HG03097 (cell line): Measurements from ENCODE around the gene TSPAN5.
A peak's percentile ranks its signal among the peaks of the same experiment; 100 is the strongest.

ENCODE experiments used
- ATAC-seq: cut with Tn5 transposase; IDR thresholded peaks from one replicate; pipeline ENCODE4 v1.9.1; 2021; ENCODE audit not compliant: unreplicated experiment, low FRiP score

The TSPAN5 gene

DNA sequence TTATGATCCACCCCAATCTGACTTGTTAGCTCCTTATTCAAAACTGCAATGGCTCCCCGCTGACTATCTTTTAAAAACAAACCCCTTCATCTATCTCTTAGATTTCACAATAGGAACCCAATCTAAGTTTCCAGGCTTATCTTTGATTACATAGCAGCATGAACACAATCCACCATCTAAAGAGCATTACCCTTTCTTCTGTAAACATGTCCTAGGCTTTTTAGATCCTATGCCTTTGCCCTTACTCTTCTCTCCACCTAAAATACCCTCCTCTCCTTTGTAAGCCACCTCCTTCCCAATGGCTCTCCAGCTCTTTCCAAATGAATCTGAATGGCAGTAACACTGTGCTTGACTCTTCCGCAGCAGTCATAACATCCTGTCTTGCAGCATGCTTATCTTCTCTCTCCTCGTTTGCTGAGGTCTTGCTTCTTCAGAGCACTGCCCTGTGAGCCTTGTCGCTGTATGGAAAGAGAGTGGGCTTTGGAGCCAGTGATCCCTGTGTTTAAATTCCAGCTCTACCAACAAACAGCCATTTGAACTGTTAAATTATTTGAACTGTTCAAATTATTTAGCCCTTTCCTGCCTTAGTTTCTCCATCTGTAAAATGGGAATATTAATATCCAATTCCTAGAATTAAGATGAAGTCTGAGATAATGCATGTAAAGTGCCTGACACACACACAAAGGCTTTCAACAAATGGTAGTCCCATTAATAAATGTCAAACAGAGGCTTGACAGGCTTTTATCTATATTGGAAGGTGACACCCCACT, 16.2 kb upstream of the TSPAN5 start:
- ATAC-seq, result no peak

- no peak for ATAC-seq
Measured at GRCh38 chr4:98673978-98674377, 15.6 kb upstream of the TSPAN5 start.

GRCh38 chr4:98673288-98673644, 14.9 kb upstream of the TSPAN5 start:
- no peak for ATAC-seq

- no peak for ATAC-seq
Measured at GRCh38 chr4:98672583-98673287, 14.3 kb upstream of the TSPAN5 start.

DNA sequence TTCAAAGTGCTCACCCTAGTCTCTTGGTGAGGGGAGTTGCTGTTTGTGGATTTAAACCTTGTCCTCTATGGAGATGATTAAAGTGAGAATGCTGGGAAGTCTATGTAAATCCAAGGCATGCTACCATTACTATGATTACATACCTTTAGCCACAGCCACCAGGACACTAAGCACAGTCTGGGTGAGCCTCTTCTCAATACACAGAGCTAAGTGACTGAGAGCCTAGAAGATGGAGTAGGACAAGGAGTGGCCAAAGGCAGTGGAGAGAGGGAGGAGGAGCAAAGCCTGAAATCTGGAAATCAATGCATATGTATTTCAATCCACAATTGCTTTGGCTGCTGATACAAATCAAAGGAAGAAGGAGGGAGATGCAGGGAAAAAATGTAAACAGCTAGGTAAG, 12.7 kb upstream of the TSPAN5 start:
- ATAC-seq, result no peak

GRCh38 chr4:98670186-98670585, 11.8 kb upstream of the TSPAN5 start:
- ATAC-seq, result no peak

GRCh38 chr4:98669577-98669976, 11.2 kb upstream of the TSPAN5 start:
- ATAC-seq, result no peak

DNA sequence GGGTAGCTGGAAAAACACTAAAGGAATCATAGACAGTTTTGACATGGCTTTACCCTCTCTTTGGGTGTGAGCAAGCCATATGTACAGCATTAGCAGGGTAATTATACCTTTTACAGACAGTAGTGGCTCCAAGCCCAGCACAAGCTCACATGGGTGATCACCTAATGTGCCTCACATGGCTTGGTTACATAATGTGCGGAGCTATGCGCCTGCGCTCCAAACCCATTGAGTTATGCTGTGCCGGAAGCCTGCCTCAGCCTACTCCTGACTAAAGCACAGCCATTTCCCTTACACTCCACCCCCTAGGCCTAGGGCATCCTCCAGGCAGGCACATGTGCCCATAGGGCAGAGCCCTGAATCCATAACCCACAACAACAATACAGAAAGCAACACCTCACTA, 6.5 kb upstream of the TSPAN5 start:
- no peak for ATAC-seq

- ATAC-seq, result peak; percentile 68
Measured at GRCh38 chr4:98663226-98664006, 5.0 kb upstream of the TSPAN5 start.

DNA sequence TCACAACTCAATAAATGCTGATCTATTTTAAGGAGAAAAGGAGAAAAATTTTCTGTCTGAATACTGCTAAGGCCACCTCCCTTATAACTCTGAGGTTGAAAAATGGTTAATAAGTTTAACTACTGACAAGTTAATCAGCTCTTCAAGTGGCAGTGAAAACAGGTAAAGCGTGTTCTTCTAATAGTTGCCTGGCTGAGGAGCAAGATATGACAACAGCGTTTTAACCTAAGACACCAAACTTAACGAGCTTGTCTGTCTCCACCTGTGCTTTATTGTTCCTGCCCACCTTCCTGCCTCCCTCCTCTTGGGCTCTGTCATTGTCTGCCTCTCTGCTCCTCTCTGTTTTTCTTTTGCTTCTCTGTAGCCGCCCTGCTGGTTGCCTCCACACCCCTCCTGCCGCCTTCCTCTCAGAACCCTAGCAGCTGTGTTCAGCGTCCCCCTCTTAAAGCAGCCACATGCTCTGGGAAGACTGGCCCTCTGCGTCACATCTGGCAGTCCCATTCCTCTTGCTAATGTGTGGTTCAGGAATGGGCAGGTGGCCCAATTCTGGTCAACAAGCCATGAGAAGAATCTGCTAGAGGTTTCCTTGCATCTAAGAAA, 4.3 kb upstream of the TSPAN5 start:
- ATAC-seq, result peak; percentile 10

GRCh38 chr4:98662055-98662453, 3.6 kb upstream of the TSPAN5 start:
- no peak for ATAC-seq

DNA sequence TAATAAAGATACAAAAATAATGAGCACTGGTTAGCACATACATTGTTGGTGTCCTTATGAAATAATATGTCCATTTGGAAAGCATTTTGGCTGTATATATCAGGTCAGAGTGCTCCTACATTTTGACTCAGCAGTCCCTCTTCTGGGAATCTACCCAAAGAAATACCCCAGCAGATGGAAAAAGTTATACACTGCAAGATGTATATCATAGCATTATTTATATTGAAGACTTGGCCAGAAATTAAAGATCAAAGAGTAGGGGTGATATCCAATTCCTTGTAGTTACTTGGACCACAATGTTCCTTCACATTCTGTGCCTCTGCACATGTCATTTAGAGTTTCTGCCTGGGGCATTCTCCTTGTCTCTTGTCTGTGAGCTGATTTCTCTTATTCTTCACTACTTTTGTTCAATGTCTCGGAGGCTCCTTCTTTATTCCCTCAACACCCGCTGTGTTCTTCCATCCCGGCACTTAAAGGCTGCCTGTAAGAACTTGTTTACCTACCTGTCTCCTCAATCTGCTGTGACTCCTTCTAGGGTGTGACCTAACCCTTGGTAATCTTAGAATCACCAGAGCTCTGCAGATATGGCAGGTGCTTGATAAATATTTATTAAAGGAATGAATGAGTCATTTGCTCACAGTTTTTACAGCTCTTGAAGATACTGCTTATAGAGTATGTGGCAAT, 3.1 kb upstream of the TSPAN5 start:
- no peak for ATAC-seq

GRCh38 chr4:98659741-98660462, 1.5 kb upstream of the TSPAN5 start:
- no peak for ATAC-seq

GRCh38 chr4:98659106-98659592, 738 bp upstream of the TSPAN5 start:
- no peak for ATAC-seq

DNA sequence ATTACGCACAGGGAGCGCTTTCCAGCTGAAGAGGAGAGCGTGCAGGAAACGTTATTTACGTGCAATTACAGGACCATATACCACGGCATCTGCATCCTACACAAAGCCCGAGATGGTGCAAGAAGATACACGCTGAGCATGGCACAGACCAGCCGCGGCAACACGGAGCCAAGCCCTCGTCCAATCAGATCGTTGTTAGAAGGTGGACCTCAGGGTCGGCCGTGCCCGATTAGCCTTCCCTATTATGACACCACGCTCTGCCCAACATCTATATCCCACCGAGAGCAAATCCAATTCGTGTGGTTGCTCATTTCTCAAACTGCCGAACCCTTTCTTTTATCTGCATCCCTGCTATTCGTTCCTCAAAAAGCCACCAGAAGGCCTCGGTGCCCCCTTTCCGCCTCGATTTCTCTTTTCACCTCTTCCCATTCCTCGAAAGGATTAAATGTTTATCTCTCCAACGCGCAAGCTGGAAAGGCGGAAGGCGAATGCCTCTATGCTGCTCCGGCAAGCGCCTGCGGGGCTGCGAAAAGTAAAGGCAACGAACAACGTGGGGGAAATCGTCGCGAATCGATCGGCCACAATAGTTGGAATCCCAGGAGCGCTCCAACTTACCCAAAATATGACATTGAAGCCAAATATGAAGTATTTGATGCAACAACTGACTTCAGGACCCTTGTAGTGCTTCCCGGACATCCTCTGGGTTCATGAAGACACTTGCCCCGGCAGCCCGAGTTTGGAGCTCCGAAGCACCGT, 702 bp downstream of the TSPAN5 start:
- ATAC-seq, result no peak

- no peak for ATAC-seq
Measured at GRCh38 chr4:98656886-98657285, 1.5 kb downstream of the TSPAN5 start.

DNA sequence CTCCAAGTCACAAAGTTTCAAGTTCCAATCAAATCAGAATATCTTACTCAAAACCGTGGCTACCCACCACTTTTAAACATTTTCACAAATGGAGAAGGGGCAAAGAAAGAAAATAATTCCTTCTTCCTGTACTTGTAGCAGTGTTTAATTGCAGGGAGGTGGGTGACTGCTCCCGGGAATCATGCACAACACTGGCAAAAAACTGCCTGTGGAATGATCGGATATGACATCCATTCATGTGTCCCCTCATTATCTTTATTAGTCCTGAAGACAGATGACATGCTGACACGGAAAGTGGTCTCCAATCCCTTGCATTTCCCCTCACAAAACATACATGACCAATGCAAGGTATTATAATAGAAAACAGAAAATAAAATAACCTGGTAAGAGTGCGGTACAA, 2.0 kb downstream of the TSPAN5 start:
- no peak for ATAC-seq

DNA sequence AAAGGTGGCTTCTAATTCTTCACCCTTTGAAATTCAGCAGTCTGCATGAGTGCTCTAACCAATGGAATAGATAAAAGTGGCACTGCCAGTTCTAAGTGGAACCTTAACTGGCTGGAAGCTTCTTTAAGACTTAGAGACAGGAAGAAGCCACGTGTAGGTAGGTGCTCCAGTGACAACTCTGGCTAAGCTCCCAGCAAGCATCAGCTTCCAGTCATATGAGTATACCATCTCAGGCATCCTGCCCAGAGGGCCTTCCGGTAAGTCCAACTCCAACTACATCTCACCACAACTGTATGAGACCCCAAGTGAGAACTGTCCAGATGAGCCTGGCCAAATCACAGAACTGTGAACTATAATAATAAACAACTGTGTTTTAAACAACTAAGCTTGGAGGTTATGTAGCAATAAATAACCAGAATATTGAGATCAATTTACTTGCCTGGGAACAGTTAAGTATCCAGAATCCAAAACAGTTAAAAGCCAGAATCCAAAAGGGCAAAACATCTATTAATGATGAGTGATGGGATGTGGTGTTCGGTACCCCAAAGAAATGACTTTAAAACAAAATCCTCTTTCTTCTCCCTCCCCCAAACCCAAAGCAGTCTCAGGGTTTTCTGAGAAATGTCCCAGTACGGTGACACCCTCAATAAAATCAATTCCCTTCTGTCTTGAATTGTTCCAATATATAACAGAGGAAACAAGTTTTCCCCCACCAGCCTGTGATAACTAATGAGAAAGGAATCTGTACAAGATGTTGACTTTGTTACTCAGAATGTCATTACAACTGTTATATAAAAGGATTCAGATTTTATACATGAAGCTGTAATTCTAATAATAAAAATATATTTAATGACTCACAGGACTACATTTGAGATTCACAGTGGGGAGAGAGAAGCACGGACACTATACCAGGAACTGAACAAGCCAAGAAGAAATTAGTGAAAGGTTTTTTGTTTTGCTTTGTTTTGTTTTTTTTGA, 4.2 kb downstream of the TSPAN5 start:
- no peak for ATAC-seq
